ENCODE measurements around the gene MMAA. TPM values are rescaled to one million over a fixed set of nuclear protein-coding genes. Genes with fewer than 3 reads are reported as not detected.

MMAA gene
- total and polyA plus RNA-seq, 4 donors: 6.5 to 14.0 (median 8.9) TPM

DNA sequence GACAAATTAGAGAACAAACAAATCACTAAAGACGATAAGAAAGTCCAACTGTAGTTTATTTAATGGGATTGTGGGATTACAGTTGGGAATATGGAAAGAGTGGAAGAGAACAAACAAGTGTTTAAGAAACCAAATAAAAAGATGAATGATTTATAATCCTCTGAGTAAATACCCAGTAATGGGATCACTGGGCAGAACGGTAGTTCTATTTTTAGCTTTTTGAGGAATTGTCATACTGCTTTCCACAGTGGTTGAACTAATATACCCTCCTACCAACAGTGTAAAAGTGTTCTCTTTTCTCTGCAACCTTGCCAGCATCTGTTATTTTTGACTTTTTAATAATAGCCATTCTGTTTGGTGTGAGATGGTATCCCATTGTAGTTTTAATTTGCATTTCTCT lies 75.7 kb downstream of the MMAA start:
- no peak overlapping the region for H3K27ac ChIP-seq (ENCODE audit: low read depth in 1 of 2, low read length in 1 of 2)
- no peak overlapping the region for H3K4me3 ChIP-seq
- H3K4me1 ChIP-seq (ENCODE audit: control insufficient read depth in 5 of 5, insufficient read depth in 5 of 5, low read length in 5 of 5): no peaks in the 10 kb centered on the region
- no peaks in the 10 kb centered on the region for H3K9me3 ChIP-seq (ENCODE audit: control insufficient read depth in 4 of 4, insufficient read depth in 3 of 4, low read length in 3 of 4)
- ATAC-seq (ENCODE audit: insufficient read depth, low FRiP score) (no peak), DNase-seq (no peak)
- H3K27me3 ChIP-seq (ENCODE audit: control insufficient read depth in 3 of 3, insufficient read depth in 3 of 3, low read length in 2 of 3): no peaks in the 10 kb centered on the region
- no peak overlapping the region for H3K9ac ChIP-seq (ENCODE audit: insufficient read depth in 1 of 2, low read length in 2 of 2)
- no peaks in the 10 kb centered on the region for H3K36me3 ChIP-seq (ENCODE audit: control insufficient read depth in 4 of 4, insufficient read depth in 4 of 4, low read length in 4 of 4)
- WGBS, 2 donors: 66 to 82% methylated on average over 2 of the region's 2 CpGs
- TF ChIP-seq, protein P1, sequence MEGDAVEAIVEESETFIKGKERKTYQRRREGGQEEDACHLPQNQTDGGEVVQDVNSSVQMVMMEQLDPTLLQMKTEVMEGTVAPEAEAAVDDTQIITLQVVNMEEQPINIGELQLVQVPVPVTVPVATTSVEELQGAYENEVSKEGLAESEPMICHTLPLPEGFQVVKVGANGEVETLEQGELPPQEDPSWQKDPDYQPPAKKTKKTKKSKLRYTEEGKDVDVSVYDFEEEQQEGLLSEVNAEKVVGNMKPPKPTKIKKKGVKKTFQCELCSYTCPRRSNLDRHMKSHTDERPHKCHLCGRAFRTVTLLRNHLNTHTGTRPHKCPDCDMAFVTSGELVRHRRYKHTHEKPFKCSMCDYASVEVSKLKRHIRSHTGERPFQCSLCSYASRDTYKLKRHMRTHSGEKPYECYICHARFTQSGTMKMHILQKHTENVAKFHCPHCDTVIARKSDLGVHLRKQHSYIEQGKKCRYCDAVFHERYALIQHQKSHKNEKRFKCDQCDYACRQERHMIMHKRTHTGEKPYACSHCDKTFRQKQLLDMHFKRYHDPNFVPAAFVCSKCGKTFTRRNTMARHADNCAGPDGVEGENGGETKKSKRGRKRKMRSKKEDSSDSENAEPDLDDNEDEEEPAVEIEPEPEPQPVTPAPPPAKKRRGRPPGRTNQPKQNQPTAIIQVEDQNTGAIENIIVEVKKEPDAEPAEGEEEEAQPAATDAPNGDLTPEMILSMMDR (IDR thresholded peaks at IDR 0.05; ENCODE audit: control extremely low read depth, extremely low read depth): no peak

DNA sequence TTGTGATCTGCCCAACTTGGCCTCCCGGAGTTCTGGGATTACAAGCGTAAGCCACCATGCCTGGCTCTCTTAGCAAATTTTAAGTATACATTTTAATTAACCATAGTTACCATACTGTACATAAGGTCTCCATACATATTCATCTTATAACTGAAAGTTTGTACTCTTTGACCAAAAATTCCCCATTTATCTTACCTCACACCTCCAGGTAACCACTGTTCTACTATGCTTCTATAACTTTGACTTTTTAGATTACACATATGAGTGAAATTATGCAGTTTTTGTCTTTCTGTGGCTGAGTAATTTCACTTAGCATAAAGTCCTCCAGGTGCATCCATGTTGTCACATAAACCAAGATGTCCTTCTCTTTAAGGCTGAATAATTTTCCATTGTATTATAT lies 78.1 kb downstream of the MMAA start:
- Histone ChIP-seq H3K27me3 (ENCODE audit: control insufficient read depth in 3 of 3, insufficient read depth in 3 of 3, low read length in 2 of 3) (no peaks in the 10 kb centered on the region), H3K9ac (ENCODE audit: insufficient read depth in 1 of 2, low read length in 2 of 2) (no peak overlapping the region), H3K4me1 (ENCODE audit: control insufficient read depth in 5 of 5, insufficient read depth in 5 of 5, low read length in 5 of 5) (no peaks in the 10 kb centered on the region), H3K9me3 (ENCODE audit: control insufficient read depth in 4 of 4, insufficient read depth in 3 of 4, low read length in 3 of 4) (no peaks in the 10 kb centered on the region), H3K4me3 (no peak overlapping the region), H3K27ac (ENCODE audit: low read depth in 1 of 2, low read length in 1 of 2) (no peak overlapping the region), H3K36me3 (ENCODE audit: control insufficient read depth in 4 of 4, insufficient read depth in 4 of 4, low read length in 4 of 4) (no peaks in the 10 kb centered on the region)
- DNase-seq (no peak), ATAC-seq (ENCODE audit: insufficient read depth, low FRiP score) (no peak)
- WGBS, 2 donors: 93 to 95% methylated on average over 2 of the region's 2 CpGs
- TF ChIP-seq, protein P1 (IDR thresholded peaks at IDR 0.05; ENCODE audit: control extremely low read depth, extremely low read depth): no peak

DNA sequence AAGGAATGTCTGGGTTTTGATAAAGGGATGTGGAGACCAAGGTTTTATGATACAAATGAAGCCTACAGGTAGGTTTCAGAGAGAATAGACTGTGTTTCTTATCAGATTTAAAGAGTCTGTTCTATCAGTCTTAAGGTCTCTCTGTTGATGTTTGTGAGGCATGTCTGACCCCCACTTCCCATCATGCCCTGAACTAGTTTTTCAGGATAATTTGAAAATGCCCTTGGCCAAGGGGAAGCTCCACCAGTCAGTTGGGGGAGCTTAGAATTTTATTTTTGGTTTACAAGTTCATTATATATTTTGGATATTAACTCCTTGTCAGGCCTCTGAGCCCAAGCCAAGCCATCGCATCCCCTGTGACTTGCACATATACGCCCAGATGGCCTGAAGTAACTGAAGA lies 79.3 kb downstream of the MMAA start:
- Histone ChIP-seq H3K4me3 (no peak overlapping the region), H3K9me3 (ENCODE audit: control insufficient read depth in 4 of 4, insufficient read depth in 3 of 4, low read length in 3 of 4) (no peaks in the 10 kb centered on the region), H3K27me3 (ENCODE audit: control insufficient read depth in 3 of 3, insufficient read depth in 3 of 3, low read length in 2 of 3) (no peaks in the 10 kb centered on the region), H3K36me3 (ENCODE audit: control insufficient read depth in 4 of 4, insufficient read depth in 4 of 4, low read length in 4 of 4) (no peaks in the 10 kb centered on the region), H3K27ac (ENCODE audit: low read depth in 1 of 2, low read length in 1 of 2) (no peak overlapping the region), H3K4me1 (ENCODE audit: control insufficient read depth in 5 of 5, insufficient read depth in 5 of 5, low read length in 5 of 5) (no peaks in the 10 kb centered on the region), H3K9ac (ENCODE audit: insufficient read depth in 1 of 2, low read length in 2 of 2) (no peak overlapping the region)
- DNase-seq: no peak
- TF ChIP-seq, protein P1 (IDR thresholded peaks at IDR 0.05; ENCODE audit: control extremely low read depth, extremely low read depth): no peak
- WGBS, 2 donors: 92 to 98% methylated on average over 2 of the region's 2 CpGs
- ATAC-seq (ENCODE audit: insufficient read depth, low FRiP score): no peak

DNA sequence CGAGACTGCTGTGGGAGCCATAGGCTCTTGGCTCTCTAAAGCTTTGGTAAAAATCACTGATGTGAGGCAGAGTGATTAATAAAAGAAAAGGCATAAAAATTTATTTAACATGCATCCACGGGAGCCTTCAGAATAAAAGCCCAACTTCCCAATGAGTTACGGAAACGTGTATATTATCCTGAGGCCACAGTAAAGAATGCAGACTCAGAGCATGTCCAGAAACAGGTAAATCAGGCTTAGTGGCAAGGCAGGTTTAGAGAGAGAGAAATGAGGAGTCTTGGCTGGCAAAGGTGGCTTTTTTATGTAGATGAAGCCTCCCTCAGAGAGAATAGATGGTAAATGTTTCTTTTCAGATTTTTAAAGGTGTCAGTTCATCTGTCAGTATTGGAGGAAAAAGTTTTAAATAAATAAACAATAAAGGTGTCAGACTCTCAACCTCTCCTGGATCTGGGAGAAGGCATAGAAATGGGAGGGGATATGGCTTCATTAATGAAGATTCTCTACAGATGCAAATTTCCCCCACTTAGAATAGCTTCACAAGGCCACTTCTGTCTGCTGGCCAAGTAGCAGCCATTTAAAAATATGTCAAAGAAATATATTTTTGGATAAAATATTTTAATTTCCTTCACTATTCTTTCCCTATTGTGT lies 84.8 kb downstream of the MMAA start:
- H3K27ac ChIP-seq (ENCODE audit: low read depth in 1 of 2, low read length in 1 of 2): no peak overlapping the region

More for the DNA sequence above, 84.8 kb downstream of the MMAA start:
- ATAC-seq (ENCODE audit: insufficient read depth, low FRiP score) (no peak), DNase-seq (peak; percentile 28 to 70 (median 53))
- Histone ChIP-seq H3K4me1 (ENCODE audit: control insufficient read depth in 5 of 5, insufficient read depth in 5 of 5, low read length in 5 of 5) (no peaks in the 10 kb centered on the region), H3K27me3 (ENCODE audit: control insufficient read depth in 3 of 3, insufficient read depth in 3 of 3, low read length in 2 of 3) (no peaks in the 10 kb centered on the region), H3K4me3 (no peak overlapping the region), H3K36me3 (ENCODE audit: control insufficient read depth in 4 of 4, insufficient read depth in 4 of 4, low read length in 4 of 4) (no peaks in the 10 kb centered on the region), H3K9ac (ENCODE audit: insufficient read depth in 1 of 2, low read length in 2 of 2) (no peak overlapping the region), H3K9me3 (ENCODE audit: control insufficient read depth in 4 of 4, insufficient read depth in 3 of 4, low read length in 3 of 4) (no peaks in the 10 kb centered on the region)
- 72 to 78% methylated on average over 4 of the region's 4 CpGs for WGBS, 2 donors
- TF ChIP-seq, protein P1 (IDR thresholded peaks at IDR 0.05; ENCODE audit: control extremely low read depth, extremely low read depth): no peak

Measured in lung (tissue), 12 donors.